HCT116 (cell line): ENCODE data around the gene CHST11.

Source experiments
- ATF3 ChIP-seq: IDR thresholded peaks from 2 replicates; pipeline ENCODE4 v1.6.1; 2012
- CTCF ChIP-seq, 3 experiments: fragments of 200-600 bp in 1 of 3; sonication (generic) in 1 of 3; IDR thresholded peaks in 2 of 3; conservative IDR thresholded peaks in 1 of 3; 2 replicates each; pipeline ENCODE4 v1.5.1; 2012 to 2017; ENCODE audit warnings: low read depth in 2 of 3, low read length in 2 of 3, antibody characterized with exemption in 1 of 3, borderline replicate concordance in 1 of 3, control low read depth in 1 of 3, mild to moderate bottlenecking in 1 of 3, mixed read lengths in 1 of 3, mixed run types in 1 of 3, moderate library complexity in 1 of 3; ENCODE audit not compliant: insufficient read depth in 1 of 3
- EGR1 ChIP-seq: IDR thresholded peaks from 2 replicates; pipeline ENCODE4 v1.6.1; 2012; ENCODE audit warnings: low read depth
- POLR2A ChIP-seq: IDR thresholded peaks from 2 replicates; pipeline ENCODE4 v1.7.0; 2011; ENCODE audit warnings: borderline replicate concordance; ENCODE audit not compliant: insufficient read depth, insufficient read length; ENCODE audit errors: extremely low read depth
- RAD21 ChIP-seq: IDR thresholded peaks from 2 replicates; pipeline ENCODE4 v1.6.1; 2012; ENCODE audit warnings: low read depth, mild to moderate bottlenecking
- SP1 ChIP-seq: IDR thresholded peaks from 2 replicates; pipeline ENCODE4 v1.6.1; 2012; ENCODE audit warnings: low read depth
- YY1 ChIP-seq: IDR thresholded peaks from 2 replicates; pipeline ENCODE4 v1.6.1; 2011; ENCODE audit warnings: low read length, low read depth, moderate library complexity, mild to moderate bottlenecking; ENCODE audit not compliant: insufficient replicate concordance; ENCODE audit errors: extremely low read depth

- TF ChIP-seq CTCF (IDR thresholded peaks at IDR 0.05 in 2 of 3, conservative IDR thresholded peaks at IDR 0.05 in 1 of 3; ENCODE audit: borderline replicate concordance in 1 of 3, insufficient read depth in 1 of 3, low read depth in 2 of 3, low read length in 2 of 3) = no peak
- TF ChIP-seq RAD21 = no peak
- TF ChIP-seq ATF3 = no peak
- TF ChIP-seq POLR2A = no peak
- no peak for TF ChIP-seq YY1
- no peak for TF ChIP-seq SP1
- no peak for TF ChIP-seq EGR1
Observed at GRCh38 chr12:104718304-104718929, 261.7 kb downstream of the CHST11 start.
